HepG2 (cell line): Measurements from ENCODE around the gene KDELR3. TPM values are rescaled to one million over a fixed set of nuclear protein-coding genes. Genes with fewer than 3 reads are reported as not detected.

Source experiments
- FOXJ3 ChIP-seq: sonication (generic); formaldehyde crosslinking; IDR thresholded peaks from 2 replicates; pipeline ENCODE4 v1.4.0; 2020; ENCODE audit warnings: missing genetic modification reagents, mild to moderate bottlenecking, borderline replicate concordance
- HIVEP1 ChIP-seq: sonication (generic); formaldehyde crosslinking; IDR thresholded peaks from 2 replicates; pipeline ENCODE4 v1.4.0; 2020; ENCODE audit warnings: mild to moderate bottlenecking, missing genetic modification reagents
- KLF16 ChIP-seq, 2 experiments: sonication (generic) in 1 of 2; formaldehyde crosslinking in 1 of 2; IDR thresholded peaks; 2 replicates each; pipeline versions ENCODE4 v1.6.1 to v1.8.0; 2016 to 2023; ENCODE audit warnings: missing genetic modification reagents in 2 of 2, missing compliant biosample characterization in 1 of 2
- ZNF138 ChIP-seq: sonication (generic); formaldehyde crosslinking; IDR thresholded peaks from 2 replicates; pipeline ENCODE4 v1.5.0; 2020; ENCODE audit warnings: mild to moderate bottlenecking, low read depth, missing genetic modification reagents
- ZNF44 ChIP-seq: sonication (generic); formaldehyde crosslinking; IDR thresholded peaks from 2 replicates; pipeline ENCODE4 v1.5.1; 2020; ENCODE audit warnings: mild to moderate bottlenecking, missing genetic modification reagents
- ZNF530 ChIP-seq: sonication (generic); formaldehyde crosslinking; IDR thresholded peaks from 2 replicates; pipeline ENCODE4 v1.5.0; 2020; ENCODE audit warnings: low read depth, mild to moderate bottlenecking, missing genetic modification reagents
- polyA plus RNA-seq, 8 experiments: library from polyadenylated mRNA; depleted of rRNA in 3 of 8; stranded (reverse) in 7 of 8; unstranded in 1 of 8; fragments of >200 nt; fragmentation: Illumina TruSeq in 4 of 8; extraction: Trizol in 4 of 8; gene quantifications; 2 replicates each; pipeline versions ENCODE4 v1.2.1 to v1.2.3, GENCODE V29; 2011 to 2016; ENCODE audit warnings: low read depth in 4 of 8, missing spikeins in 1 of 8, mixed read lengths in 1 of 8; ENCODE audit not compliant: insufficient read depth in 1 of 8
- total RNA-seq, 5 experiments: library from RNA; depleted of rRNA; stranded (reverse); fragments of >200 nt; fragmentation: Illumina TruSeq; extraction: Trizol; gene quantifications; 2 replicates each; pipeline ENCODE4 v1.2.3, GENCODE V29; 2016; ENCODE audit warnings: low read depth in 1 of 5
- TF ChIP-seq, protein P1 (sequence below): sonication (generic); formaldehyde crosslinking; IDR thresholded peaks from 2 replicates; pipeline ENCODE4 v1.5.0; 2020; ENCODE audit warnings: mild to moderate bottlenecking, missing genetic modification reagents
- TF ChIP-seq, protein P2 (sequence below): sonication (generic); formaldehyde crosslinking; IDR thresholded peaks from 2 replicates; pipeline ENCODE4 v1.9.0; 2021; ENCODE audit warnings: mild to moderate bottlenecking, missing genetic modification reagents

KDELR3 gene
- total and polyA plus RNA-seq, 2 of the 13 experiments (the other 11 are each of a cell fraction or from before 2014, with no cell fraction given), result 24.2 to 65.7 TPM

DNA sequence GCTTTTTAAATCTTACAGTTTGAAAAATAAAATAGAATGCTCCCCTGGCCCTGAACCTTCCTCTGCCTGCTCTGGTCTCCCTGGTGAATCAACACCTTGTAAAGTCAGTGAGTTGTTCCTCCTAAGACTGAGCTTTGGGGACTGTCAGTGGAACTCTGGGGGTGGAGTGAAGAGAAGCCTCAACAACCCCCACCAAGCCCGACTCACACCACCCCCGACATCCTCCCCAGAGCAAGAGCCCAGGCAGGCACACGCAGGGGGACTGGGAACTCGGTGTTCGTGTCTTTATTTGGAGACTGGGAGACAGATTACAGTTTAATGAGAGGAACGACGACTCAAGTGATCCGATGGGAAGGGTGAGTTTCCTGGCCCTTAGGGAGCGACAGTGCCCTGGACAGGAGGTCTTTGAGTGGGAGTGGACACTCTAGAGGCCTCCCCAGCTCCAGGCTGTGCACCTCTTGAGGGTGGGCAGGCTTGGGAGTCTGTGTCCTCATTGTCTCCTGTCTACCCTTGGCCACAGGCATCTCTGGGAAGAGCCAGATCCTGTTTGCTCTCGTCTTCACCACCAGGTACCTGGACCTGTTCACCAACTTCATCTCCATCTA is 6.2 kb downstream of the KDELR3 start (continued):
- TF ChIP-seq, protein P1, sequence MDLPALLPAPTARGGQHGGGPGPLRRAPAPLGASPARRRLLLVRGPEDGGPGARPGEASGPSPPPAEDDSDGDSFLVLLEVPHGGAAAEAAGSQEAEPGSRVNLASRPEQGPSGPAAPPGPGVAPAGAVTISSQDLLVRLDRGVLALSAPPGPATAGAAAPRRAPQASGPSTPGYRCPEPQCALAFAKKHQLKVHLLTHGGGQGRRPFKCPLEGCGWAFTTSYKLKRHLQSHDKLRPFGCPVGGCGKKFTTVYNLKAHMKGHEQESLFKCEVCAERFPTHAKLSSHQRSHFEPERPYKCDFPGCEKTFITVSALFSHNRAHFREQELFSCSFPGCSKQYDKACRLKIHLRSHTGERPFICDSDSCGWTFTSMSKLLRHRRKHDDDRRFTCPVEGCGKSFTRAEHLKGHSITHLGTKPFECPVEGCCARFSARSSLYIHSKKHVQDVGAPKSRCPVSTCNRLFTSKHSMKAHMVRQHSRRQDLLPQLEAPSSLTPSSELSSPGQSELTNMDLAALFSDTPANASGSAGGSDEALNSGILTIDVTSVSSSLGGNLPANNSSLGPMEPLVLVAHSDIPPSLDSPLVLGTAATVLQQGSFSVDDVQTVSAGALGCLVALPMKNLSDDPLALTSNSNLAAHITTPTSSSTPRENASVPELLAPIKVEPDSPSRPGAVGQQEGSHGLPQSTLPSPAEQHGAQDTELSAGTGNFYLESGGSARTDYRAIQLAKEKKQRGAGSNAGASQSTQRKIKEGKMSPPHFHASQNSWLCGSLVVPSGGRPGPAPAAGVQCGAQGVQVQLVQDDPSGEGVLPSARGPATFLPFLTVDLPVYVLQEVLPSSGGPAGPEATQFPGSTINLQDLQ (CRISPR knock-in tag), result no peak
- TF ChIP-seq ZNF138 (no peak), ZNF530 (CRISPR knock-in tag) (no peak), ZNF44 (CRISPR knock-in tag) (no peak), KLF16 (CRISPR knock-in tag; IDR thresholded peaks at IDR 0.05) (no peak), FOXJ3 (CRISPR knock-in tag) (no peak), HIVEP1 (CRISPR knock-in tag) (no peak)
- TF ChIP-seq, protein P2, sequence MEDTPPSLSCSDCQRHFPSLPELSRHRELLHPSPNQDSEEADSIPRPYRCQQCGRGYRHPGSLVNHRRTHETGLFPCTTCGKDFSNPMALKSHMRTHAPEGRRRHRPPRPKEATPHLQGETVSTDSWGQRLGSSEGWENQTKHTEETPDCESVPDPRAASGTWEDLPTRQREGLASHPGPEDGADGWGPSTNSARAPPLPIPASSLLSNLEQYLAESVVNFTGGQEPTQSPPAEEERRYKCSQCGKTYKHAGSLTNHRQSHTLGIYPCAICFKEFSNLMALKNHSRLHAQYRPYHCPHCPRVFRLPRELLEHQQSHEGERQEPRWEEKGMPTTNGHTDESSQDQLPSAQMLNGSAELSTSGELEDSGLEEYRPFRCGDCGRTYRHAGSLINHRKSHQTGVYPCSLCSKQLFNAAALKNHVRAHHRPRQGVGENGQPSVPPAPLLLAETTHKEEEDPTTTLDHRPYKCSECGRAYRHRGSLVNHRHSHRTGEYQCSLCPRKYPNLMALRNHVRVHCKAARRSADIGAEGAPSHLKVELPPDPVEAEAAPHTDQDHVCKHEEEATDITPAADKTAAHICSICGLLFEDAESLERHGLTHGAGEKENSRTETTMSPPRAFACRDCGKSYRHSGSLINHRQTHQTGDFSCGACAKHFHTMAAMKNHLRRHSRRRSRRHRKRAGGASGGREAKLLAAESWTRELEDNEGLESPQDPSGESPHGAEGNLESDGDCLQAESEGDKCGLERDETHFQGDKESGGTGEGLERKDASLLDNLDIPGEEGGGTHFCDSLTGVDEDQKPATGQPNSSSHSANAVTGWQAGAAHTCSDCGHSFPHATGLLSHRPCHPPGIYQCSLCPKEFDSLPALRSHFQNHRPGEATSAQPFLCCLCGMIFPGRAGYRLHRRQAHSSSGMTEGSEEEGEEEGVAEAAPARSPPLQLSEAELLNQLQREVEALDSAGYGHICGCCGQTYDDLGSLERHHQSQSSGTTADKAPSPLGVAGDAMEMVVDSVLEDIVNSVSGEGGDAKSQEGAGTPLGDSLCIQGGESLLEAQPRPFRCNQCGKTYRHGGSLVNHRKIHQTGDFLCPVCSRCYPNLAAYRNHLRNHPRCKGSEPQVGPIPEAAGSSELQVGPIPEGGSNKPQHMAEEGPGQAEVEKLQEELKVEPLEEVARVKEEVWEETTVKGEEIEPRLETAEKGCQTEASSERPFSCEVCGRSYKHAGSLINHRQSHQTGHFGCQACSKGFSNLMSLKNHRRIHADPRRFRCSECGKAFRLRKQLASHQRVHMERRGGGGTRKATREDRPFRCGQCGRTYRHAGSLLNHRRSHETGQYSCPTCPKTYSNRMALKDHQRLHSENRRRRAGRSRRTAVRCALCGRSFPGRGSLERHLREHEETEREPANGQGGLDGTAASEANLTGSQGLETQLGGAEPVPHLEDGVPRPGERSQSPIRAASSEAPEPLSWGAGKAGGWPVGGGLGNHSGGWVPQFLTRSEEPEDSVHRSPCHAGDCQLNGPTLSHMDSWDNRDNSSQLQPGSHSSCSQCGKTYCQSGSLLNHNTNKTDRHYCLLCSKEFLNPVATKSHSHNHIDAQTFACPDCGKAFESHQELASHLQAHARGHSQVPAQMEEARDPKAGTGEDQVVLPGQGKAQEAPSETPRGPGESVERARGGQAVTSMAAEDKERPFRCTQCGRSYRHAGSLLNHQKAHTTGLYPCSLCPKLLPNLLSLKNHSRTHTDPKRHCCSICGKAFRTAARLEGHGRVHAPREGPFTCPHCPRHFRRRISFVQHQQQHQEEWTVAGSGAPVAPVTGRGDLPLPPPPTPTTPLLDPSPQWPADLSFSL (CRISPR knock-in tag), result no peak
